ENCODE results near the gene OTP.

Gene OTP

GRCh38 chr5:77637998-77638762 is at the start of gene OTP:
TSS of gene OTP (minus strand) at chr5:77638713. CDS start at chr5:77638549, 164 bp downstream.
- DNase-seq (ENCODE audit: extremely low spot score, insufficient read length, low read depth), result no peak
- no peak for FAIRE-seq

GRCh38 chr5:77683171-77683732 is 44.7 kb upstream of the OTP start:
- DNase-seq (ENCODE audit: extremely low spot score, insufficient read length, low read depth) (no peak), FAIRE-seq (no peak)

- FAIRE-seq (no peak), DNase-seq (ENCODE audit: extremely low spot score, insufficient read length, low read depth) (no peak)
These were observed 32.0 kb upstream of the OTP start for GRCh38 chr5:77670526-77670925.

- FAIRE-seq (no peak), DNase-seq (ENCODE audit: extremely low spot score, insufficient read length, low read depth) (no peak)
These were observed 31.2 kb upstream of the OTP start for GRCh38 chr5:77669677-77670076.

GRCh38 chr5:77663090-77663863 is 24.8 kb upstream of the OTP start:
- FAIRE-seq (no peak), DNase-seq (ENCODE audit: extremely low spot score, insufficient read length, low read depth) (no peak)

GRCh38 chr5:77662635-77663034 is 24.1 kb upstream of the OTP start:
- DNase-seq (ENCODE audit: extremely low spot score, insufficient read length, low read depth) (no peak), FAIRE-seq (no peak)

- FAIRE-seq (no peak), DNase-seq (ENCODE audit: extremely low spot score, insufficient read length, low read depth) (no peak)
These were observed 20.1 kb upstream of the OTP start for GRCh38 chr5:77658662-77659061.

GRCh38 chr5:77651343-77651742 is 12.8 kb upstream of the OTP start:
- FAIRE-seq (no peak), DNase-seq (ENCODE audit: extremely low spot score, insufficient read length, low read depth) (no peak)

- FAIRE-seq (no peak), DNase-seq (ENCODE audit: extremely low spot score, insufficient read length, low read depth) (no peak)
These were observed 12.2 kb upstream of the OTP start for GRCh38 chr5:77650686-77651085.

- DNase-seq (ENCODE audit: extremely low spot score, insufficient read length, low read depth), result no peak
- no peak for FAIRE-seq
These were observed 11.3 kb upstream of the OTP start for GRCh38 chr5:77649776-77650175.

GRCh38 chr5:77645995-77646639 is 7.6 kb upstream of the OTP start:
- no peak for FAIRE-seq
- no peak for DNase-seq (ENCODE audit: extremely low spot score, insufficient read length, low read depth)

- no peak for FAIRE-seq
- peak; percentile 66 for DNase-seq (ENCODE audit: extremely low spot score, insufficient read length, low read depth)
These were observed 6.9 kb upstream of the OTP start for GRCh38 chr5:77645158-77645994.

GRCh38 chr5:77644371-77645157 is 6.1 kb upstream of the OTP start:
- DNase-seq (ENCODE audit: extremely low spot score, insufficient read length, low read depth) (no peak), FAIRE-seq (no peak)

GRCh38 chr5:77643654-77644370 is 5.3 kb upstream of the OTP start:
- DNase-seq (ENCODE audit: extremely low spot score, insufficient read length, low read depth), result no peak
- FAIRE-seq, result no peak

- DNase-seq (ENCODE audit: extremely low spot score, insufficient read length, low read depth) (no peak), FAIRE-seq (no peak)
These were observed 4.5 kb upstream of the OTP start for GRCh38 chr5:77642738-77643653.

- FAIRE-seq, result no peak
- DNase-seq (ENCODE audit: extremely low spot score, insufficient read length, low read depth), result no peak
These were observed 3.6 kb upstream of the OTP start for GRCh38 chr5:77641963-77642737.
